NCI-H524 (cell line): ENCODE data around the gene NUDT3.
"Not testable (repeated sequence)": the region's sequence is repeated elsewhere in the genome, so short reads cannot be mapped to it uniquely, and the experiment has no call there.

Experiments used
- DNase-seq, 2 experiments: peaks; one replicate each; lab custom pipeline; 2025; lab: John Stamatoyannopoulos, UW

Gene NUDT3

GRCh38 chr6:34370361-34370760 lies 22.1 kb downstream of the NUDT3 start:
- no peak for DNase-seq

DNA sequence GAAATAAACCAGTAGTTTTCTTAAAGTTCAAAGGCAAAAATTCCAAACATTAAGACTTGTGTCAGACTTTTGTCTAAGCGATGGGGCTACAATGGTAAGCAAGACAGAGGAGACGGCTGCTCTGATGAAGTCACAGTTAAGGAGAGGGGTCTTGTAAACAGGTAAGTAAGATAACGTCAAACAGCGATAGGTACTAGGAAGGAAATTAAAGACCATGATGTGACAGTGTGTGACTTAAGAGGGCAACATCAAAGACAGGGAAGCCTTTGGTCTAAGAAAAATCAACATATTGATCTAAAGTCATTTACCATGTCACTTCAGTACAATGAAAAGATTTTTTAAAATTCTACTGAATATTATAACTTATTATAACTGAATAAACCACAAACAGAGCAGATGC lies 23.1 kb downstream of the NUDT3 start:
- no peak for DNase-seq

DNA sequence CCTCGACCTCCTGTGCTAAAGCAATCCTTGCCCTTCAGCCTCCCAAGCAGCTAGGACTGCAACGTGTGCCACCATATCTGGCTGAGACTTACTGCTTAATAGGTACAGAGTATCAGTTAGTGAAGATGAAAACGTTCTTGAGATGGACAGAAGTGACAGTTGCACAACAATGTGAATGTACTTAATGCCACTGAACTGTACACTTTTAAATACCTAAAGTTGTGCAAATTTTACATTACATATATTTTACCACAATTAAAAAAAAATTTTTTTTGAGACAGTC lies 25.9 kb downstream of the NUDT3 start:
- DNase-seq, result no peak

- DNase-seq, result not testable (repeated sequence)
Measured at GRCh38 chr6:34365781-34366638, 26.5 kb downstream of the NUDT3 start.

DNA sequence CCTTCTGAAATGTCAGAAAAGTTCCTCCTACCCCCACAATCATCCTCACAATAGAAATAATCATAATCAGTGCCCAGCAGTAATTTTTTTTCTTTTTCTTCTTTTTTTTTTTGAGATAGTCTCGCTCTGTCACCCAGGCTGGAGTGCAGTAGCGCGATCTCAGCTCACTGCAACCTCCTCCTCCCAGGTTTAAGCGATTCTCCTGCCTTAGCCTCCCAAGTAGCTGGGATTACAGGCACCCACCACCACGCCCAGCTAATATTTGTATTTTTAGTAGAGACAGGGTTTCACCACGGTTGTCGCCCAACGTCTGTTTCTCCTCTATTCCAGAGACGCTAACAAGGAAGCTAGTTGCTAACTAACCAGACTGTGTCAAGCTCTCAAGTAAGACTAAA lies 28.8 kb downstream of the NUDT3 start:
- DNase-seq, result not testable (repeated sequence)

DNA sequence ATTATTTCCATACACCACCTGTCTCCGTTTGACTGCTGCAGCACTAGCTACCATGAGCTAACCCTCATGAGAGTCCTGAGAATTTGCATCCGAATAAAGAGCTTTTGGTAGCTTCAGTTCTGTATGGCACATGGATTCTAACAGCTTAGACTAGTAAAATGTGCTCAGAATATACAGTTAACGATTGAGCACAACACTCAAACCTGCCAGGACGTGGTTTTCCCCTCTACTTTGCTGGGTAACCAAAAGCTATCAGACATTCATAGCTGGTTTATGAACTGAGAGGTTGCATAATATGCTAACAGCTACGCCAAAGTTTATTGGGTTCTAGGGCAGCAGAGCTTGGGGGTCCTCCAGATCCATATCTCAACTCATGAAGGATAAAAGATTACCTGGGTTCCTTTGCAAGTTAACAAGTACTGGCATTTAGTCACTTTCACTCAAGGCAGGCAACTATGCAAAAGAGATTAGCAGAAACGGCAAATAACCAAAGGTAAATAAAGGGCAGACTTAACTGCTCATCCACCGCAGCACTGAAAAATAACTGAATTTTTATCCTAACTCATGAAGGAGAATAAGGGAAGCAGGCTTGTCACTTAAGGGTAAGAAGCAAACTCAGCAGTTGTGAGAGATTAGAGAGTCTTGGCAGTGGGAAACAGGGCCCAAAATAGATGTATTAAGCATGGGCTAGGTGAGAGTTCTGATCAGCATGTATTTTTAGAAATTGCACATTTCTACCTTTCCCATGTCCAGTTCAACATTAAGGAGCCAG lies 29.4 kb downstream of the NUDT3 start:
- peak in 1 of 2 experiments; percentile 13 for DNase-seq

DNA sequence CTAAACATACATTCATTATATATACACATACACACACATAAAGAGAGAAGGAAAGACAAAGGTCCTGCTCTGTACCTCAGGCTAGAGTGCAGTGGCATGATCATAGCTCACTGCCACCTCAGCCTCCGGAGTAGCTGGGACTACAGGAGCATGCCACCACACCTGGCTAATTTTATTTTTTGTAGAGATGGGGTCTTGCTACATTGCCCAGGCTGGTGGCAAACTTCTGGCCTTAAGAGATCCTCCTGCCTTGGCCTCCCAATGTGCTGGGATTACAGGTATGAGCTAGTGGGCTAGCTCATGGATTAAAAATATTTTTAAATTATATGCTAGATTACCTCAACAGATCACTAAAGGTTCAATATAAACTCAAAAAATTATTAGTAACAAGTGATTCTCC lies 30.3 kb downstream of the NUDT3 start:
- DNase-seq, result no peak

DNA sequence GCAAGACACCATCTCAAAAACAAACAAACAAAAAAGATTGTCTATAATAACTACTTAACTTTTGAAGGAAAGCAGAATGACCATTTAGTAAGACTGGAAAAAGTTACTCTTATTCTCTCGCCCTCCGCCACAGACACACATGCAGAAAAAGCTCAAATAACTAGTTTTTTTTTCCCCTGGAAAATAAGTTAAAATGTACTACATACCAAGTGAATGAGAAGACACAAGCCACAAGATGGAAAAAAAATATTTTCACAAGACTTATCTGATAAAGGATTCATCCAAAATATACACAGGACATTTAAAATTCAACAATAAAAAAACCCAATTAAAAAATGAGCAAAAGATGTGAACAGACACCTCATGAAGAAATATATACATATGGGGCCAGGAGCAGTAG lies 31.9 kb downstream of the NUDT3 start:
- DNase-seq, result no peak

DNA sequence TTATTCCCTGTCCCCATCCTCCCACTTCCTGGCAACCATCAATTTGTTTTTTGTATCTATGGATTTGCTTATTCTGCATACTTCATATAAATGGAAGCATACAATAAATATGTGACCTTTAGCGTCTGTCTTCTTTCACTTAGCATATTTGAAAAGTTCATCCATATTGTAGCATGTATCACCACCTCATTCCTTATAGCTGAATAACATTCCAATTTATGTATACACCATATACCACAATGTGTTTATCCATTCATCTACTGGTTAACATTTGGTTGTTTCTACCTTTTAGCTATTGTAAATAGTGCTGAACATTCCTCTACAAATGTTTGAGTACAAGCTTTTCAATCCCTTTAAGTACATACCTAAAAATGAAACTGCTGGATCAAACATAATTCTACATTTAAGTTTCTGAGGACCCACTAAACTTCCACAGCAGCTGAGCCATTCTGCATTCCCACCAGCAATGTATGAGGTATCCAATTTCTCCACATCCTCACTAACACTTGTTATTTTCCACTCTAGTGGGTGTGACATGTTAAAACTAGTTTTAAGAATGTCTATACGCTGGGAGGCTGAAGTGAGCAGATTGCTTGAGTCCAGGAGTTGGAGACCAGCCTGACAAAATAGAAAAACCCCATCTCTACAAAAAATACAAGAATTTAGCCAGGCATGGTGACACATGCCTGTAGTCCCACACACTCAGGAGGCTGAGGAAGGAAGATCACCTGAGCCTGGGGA lies 32.9 kb downstream of the NUDT3 start:
- peak; percentile 64 to 76 for DNase-seq

- DNase-seq, result peak; percentile 59 to 77
Measured at GRCh38 chr6:34358389-34358905, 34.0 kb downstream of the NUDT3 start.

GRCh38 chr6:34357937-34358336 lies 34.5 kb downstream of the NUDT3 start:
- no peak for DNase-seq

GRCh38 chr6:34355889-34356288 lies 36.6 kb downstream of the NUDT3 start:
- no peak for DNase-seq

DNA sequence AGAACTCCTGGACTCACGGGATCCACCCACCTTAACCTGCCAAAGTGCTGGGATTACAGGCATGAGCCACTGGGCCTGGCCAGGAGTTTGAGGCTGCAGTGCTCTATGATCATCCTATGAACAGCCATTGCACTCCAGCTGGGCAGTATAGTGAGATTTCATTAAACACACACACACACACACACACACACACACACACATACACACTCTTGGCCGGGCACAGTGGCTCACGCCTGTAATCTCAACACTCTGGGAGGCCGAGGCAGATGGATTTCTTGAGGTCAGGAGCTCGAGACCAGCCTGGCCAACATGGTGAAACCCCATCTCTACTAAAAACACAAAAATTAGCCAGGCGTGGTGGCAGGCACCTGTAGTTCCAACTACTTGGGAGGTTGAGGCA lies 38.2 kb downstream of the NUDT3 start:
- not testable (repeated sequence) for DNase-seq

DNA sequence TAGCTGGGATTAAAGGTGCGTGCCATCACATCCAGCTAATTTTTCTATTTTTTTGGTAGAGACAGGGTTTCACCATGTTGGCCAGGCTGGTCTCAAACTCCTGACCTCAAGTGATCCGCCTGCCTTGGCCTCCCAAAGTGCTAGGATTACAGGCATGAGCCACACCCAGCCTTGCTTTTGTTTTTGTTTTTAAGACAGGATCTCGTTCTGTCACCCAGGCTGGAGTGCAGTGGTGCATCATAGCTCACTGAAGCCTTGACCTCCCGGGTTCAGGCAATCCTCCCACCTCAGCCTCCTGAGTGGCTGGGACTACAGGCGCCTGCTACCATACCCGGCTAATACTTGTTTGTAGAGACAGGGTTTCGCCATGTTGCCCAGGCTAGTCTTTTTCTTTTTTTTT lies 38.9 kb downstream of the NUDT3 start:
- DNase-seq, result not testable (repeated sequence)

DNA sequence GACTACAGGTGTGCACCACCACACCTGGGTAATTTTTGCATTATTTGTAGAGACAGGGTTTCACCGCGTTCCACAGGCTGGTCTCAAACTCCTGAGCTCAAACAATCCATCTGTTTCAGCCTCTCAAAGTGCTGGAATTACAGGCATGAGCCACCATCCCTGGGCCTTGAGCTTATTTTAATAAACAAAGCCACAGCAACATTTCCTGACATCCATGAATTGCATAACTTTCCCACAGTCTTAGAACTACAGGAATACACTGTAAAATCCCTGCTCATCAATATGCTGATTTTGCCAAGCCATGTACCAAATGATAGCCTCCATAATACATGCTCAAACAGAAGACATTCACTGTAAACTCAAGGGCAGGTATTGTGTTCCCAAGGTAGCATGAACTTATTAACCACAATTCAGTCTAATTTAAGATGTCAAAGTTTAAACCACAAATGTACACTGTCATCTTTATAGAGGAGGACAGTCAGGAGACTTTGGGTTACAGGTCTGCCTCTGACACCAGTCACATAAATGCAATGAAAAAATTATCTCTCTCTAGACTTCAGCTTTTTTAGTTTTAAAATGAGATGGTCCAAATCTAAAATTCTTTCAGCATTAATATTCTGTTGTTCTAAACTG lies 40.0 kb downstream of the NUDT3 start:
- no peak for DNase-seq

DNA sequence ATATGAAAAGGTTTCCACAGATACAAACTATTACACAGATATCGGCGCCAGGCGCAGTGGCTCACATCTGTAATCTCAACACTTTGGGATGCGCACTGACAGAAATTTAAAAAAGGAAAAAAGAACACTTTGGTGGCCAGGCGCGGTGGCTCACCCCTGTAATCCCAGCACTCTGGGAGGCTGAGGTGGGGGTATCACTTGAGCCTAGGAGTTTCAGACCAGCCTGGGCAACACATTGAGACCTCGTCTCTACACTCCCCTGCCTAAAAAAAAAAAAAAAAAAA lies 41.6 kb downstream of the NUDT3 start:
- DNase-seq, result no peak

DNA sequence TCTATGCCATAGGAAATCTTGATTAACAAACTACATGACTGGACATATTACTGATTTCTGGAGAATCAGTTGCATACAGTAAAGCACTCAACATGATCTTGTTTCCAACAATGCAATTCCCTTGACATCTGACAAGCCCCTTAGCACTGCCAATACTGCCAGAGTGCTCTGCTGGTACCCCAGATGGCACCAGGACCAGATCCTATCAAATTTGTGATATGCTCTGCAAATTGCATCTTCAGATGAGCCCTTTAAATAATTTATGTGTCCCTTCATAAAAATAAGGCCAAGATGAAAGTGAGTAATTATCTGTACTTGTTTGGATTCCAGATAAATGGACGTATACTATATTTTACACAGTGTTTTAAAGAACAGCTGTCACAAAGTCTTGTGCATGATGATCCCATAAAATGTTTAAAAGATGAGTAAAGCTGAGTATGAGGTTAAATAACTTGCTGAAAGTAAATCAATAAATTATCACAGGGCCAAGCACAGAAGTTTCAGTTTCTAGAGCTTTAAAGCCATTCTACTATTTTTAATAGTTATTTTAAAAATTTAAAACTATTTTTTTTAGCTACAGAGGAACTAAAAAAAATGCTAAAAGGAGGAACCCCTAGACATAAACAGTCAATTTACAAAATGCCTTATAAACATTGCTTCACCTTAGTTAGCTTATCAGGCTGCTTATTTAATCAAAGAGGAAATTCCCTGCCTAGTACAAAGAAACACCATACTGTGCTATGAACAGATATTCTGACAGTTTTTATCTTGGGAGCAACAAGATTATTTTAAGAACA lies 42.1 kb downstream of the NUDT3 start:
- DNase-seq, result peak; percentile 73 to 87

GRCh38 chr6:34349211-34349610 lies 43.3 kb downstream of the NUDT3 start:
- no peak for DNase-seq

GRCh38 chr6:34347303-34347702 lies 45.2 kb downstream of the NUDT3 start:
- DNase-seq, result no peak

DNA sequence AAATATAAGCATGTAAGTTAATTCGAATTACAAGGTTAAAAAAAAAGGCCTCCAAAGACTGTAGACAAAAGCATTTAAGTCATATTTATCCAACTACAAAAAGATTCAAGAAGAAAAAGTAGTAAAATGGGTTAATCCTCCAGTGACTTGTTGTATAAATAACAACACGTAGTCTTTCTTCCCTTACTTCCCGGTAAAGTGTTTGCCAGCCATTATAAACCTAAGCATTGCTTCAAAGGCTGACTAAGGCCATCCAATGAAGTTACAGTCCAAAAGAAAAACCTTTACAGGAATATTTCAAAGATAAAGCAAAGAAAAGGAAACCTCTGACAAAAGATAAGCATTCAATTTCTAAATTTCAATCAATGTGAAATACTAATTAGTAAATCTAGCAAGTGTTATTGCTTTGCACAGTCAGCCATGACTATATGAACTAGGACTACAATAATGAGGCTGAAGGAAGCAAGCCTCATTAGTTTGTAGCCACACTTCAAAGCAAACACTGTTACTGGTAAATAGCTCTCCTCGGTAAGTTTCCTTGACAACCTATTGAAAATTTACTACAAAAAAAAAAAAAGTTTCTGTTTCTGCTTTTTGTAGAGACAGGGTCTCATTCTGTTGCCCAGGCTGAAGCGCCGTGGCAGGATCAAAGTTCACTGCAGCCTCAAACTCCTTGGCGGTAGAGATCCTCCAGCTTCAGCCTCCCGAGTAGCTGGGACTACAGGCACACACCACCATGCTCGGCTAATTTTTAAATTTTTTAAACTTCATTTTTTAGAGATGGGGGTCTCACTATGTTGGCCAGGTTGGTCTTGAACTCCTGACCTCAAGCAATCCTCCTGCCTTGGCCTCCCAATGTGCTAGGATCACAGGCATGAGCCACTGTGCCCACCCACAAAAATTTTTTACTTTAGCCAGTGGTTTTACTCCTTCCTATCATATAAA lies 46.0 kb downstream of the NUDT3 start:
- DNase-seq, result no peak
